ENCODE data around the gene SLC5A10. TPM values are rescaled to one million over a fixed set of nuclear protein-coding genes. Genes with fewer than 3 reads are reported as not detected.

The SLC5A10 gene
- total RNA-seq, 1 donor from 2014 or later: not detected

DNA sequence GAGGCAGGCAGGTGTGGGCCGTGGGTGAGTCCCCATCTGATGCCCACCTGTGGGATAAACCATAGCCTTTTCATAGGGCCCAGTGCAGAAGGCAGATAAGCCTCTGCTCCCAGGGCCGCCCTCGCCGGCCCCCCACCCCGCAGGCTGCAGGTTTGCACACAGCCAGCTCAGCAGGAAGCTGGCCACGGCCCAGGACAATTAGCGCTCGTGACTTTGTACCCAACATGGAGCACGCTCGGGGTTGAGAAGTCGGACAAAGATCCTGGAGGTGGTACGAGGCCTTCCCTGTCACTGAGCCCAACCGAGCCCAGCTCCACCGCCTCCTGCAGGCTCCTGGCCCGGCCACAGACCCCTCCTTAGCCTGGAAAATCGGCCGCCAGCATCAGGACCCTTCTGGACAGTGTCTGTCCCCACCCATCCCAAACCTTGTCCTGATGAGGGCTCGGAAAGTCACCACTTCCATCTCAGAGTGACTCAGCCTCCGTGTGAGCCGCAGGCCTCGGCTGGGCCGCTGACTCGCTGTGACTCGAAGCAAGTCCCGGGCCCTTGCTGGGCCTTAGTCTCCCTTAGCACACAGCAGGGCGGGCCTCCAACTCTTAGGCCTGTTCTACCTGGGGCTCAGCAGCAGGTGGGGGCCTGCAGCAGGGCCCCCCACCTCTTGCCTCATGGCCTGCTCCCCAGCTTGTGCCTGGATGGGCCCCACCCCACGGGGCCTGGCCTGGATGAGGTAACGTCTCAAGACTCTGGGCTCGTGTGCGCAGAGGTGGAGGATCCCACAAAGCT is 29.9 kb downstream of the SLC5A10 start:
- DNase-seq (ENCODE audit: low spot score): no peak

DNA sequence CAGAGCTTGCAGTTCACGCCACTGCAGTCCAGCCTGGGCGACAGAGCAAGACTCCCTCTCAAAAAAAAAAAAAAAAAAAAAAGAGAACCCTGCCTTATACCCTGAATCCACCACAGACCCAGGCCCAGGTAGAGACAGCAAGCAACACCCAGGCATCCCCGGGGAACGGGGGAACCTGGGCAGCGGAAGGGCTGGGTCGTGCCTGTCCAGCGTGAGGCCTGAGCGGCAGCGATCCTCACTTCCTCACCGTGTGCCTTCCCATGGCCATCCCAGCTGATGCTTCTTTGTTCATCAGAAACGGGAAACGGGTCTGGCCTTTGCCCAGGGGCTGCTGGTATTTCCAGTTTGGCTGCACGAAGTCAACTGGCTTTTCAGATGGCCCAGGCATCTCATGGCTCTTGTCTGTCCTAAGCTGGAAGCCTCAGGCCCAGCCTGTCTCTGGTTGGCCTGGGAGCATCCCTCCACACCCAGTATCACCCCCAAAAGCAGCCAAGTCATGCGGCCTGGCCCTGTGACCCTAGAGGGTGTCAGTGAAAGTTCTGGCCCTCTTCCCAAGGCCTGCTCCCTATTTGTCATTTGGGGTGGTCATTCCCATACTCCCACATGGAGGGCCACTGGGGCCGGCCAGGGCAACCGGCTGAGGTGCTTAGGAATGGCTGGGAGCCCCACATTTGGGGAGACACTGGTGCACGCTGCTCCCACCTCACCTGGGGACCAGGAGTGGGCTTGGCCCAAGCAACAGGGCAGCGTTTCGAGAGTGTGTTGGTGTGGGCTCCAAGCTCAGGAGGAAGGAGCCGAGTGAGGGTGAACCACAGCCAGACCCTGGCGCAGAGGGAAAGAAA is 32.5 kb downstream of the SLC5A10 start:
- DNase-seq (ENCODE audit: low spot score): no peak

DNA sequence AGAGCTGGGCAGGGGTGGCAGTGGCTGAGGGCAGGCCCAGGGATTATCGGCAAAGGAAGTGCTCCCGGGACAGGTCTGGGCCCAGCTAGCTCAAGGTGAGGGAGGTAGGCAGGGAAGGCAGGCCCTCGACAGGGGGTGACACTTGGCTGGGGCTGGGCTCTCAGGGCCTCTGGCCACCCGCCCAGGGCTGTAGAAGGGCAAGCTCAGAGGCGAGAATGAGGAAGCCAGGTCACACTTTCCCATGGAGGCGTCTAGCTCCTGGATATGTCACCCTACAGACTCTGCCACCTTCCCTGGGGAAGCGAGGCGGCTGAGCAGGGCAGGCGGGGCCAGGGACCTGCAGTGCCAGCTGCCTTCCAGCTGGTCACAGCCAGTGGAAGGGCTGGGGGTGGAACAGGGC is 33.5 kb downstream of the SLC5A10 start:
- no peak for DNase-seq (ENCODE audit: low spot score)

DNA sequence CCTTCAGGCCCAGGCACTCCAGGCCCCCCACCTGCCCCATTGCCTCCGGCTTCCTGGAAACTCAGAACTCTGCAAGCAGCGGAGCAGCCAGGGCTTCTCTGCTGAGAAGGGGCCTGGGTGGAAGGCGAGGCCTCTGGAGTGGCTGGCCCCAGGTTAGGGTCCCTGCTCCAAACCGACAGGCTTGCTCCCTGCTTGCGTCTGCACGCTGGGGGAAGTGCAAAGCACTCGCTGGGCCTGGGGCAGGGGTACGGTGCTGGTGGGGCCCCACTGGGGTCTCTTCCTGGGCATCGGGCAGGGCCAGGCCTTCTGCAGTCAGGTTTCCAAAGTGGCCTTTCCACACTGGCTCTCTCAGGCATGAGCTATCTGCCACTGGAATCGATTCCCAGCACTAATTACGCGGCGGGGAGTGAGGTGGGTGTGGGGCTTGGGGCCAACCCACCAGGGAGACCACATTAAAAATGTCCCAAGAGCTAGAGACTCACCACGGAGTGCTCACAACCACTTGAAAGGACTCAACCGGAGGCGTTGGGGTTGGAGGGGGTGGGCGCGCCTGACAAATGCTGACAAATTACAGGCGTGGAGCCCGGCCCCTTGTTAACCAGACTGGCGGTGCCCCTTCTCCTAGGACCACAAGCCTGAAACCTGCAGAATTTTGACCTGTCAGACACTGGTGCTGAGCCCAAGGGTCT is 34.7 kb downstream of the SLC5A10 start:
- no peak for DNase-seq (ENCODE audit: low spot score)

DNA sequence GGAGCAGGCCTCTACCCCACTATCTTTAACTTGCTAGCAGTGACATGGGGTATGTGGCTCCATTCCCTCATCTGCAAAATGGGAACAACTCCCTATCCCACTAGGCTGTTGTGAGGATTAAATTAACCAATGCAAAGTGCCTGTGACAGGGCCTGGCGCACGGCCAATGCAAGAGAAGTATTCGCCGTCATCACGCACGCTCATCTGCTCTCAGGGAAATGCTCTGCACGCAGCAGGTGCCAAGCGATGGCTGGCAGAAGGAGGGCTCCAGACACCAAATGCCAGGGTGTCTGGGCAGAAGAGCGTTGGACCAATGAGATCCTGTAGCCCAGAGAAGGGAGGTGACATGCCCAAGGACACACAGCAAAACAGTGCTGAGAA is 35.3 kb downstream of the SLC5A10 start:
- DNase-seq (ENCODE audit: low spot score): no peak

DNA sequence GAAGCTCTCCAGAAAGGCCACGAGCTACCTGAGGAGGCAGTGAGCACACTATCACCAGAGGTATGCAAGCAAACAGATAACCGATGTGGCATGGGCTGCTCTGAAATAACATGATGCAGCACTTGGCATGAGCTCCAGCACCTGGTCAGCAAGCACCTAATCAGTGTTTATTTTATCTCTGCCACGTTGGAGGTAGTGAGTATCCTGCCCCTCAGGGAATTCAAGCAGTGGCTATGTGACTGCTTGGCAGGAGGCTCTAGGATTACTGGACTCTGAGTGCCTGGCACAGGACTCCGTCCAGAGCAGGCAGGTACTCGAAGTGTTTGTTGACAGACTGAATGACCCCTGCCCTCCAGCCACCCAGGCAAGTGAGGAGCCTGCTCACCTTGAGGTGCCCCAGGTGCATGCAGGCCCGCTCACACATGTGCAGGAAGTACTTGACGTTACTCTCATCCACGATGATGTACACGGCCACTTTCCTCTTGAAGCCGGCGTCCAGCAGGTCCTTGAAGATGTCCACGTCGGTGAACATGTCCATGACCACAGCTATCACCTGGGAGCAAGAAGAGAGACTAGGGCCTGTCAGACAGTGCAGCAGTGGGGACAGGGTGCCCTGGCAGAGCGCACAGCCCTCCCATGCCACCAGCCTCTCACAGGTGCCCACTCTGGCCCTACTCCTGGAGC is 36.0 kb downstream of the SLC5A10 start:
- no peak for DNase-seq (ENCODE audit: low spot score)

DNA sequence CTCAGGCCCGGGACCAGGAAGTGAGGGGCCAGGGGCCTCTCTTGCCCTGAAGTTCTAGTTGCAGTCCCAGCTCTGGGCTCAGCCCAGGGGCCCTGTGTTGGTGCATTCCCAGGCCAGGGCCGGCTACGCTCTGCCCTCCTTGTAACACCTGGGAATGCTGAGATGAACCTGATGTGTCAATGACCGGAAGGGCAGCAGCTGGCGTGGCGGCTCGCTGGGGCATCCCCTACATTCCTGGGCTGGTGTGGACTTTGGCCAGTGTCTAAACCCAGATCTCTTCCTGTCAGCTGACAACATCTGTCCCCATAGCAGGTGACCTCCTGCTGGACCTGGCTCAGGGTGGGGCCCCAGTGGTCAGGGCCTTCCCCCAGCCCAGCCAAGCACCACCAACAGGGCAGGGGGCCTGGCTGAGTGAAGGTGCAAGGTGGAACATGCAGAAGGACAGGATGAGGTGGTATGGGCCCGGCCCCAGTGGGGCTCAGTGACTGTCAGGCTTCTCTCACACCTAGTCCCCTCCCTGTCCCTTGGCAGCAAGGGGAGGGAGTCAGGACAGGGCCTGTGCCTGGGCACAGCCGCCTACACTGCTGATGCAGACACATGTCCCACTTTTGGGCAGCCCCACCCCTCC is 36.7 kb downstream of the SLC5A10 start:
- no peak for DNase-seq (ENCODE audit: low spot score)

DNA sequence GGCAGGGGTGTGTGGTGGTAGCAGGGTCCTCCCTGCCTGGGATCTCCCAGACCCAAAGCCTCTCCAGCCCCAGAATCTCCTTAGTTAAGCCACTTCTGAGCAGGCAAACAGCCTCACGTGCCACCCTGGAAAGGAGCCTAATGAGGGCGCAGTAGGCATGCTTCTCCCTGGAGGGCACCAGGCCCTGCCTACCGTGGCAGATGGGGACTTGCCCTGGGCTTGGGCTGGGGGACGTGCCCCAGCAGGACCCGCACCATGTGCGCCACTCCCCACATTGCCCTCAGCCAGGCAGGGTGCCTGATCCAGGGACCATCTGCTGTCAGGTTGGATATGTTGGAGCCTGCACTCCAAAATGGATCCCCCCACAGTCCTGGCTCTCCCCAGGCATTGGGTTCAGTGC is 38.4 kb downstream of the SLC5A10 start:
- DNase-seq (ENCODE audit: low spot score): no peak

DNA sequence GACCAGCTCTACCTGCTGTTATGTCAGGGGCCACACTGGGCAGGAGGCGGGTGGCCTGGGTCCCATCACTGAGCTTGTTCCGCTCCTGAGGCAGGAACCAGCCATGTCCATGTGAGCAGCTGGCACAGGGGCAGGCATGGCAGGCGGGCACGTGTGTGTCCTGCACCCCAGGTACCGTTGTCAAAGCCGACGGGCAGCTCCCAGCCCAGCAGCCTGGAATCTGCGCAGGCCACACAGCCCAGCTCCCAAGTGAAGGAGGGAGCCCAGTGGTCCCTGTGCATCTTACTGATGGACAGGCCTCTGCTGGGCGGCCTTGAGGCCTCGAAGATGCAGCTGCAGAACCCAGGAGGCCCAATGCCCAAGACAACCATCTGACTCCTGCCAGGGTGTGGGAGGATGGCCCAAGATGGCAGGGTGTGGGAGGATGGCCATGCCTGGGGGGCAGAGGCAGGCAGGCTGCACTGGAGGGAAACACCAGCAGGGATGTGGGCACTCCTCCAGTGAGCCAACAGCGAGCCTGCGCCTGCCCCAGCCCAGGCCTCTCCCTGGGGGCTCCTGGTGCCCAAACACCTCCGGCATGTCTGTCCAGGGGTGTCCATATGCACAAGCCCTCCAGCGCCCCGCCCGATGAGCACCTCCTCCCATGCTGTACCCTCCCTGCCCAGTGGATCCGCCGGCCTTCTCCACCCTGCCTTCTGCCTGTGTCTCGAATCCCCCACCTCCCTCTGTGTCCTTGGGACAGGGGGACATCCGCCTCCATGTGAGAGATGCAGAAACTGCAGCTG is 39.8 kb downstream of the SLC5A10 start:
- DNase-seq (ENCODE audit: low spot score): no peak

DNA sequence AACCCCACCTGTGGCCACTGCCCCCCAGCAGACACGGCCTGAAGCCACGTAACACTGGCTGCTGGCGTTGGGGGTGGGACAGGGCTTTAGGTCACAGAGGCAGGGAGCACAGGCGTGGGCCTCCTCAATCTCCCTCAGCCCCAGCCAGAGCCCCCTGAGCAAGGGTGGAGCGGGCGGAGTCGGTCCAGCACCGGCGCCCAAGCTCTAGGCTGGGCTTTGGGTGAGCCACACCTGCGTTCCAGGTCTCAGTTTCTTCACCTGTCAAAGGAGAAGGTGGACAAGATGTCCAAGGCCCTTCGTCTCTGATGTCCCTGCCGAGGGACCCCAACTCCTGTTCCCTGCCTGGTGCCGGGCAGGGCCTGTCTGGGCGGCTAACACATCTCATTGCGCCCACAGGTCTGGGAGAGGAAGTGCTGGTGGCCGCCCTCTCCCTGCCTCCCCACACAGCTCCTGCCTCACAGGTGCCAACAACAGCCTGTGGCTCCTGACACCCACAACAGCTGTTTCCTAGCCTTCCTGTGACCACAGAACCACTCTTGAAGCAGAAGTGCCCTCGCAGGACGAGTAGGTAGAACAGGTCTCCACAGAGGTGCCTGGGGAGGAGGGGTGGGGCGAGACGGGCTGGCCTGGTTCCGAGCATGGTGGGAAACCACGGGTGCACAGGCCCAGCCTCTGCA is 40.6 kb downstream of the SLC5A10 start:
- DNase-seq (ENCODE audit: low spot score): no peak

DNA sequence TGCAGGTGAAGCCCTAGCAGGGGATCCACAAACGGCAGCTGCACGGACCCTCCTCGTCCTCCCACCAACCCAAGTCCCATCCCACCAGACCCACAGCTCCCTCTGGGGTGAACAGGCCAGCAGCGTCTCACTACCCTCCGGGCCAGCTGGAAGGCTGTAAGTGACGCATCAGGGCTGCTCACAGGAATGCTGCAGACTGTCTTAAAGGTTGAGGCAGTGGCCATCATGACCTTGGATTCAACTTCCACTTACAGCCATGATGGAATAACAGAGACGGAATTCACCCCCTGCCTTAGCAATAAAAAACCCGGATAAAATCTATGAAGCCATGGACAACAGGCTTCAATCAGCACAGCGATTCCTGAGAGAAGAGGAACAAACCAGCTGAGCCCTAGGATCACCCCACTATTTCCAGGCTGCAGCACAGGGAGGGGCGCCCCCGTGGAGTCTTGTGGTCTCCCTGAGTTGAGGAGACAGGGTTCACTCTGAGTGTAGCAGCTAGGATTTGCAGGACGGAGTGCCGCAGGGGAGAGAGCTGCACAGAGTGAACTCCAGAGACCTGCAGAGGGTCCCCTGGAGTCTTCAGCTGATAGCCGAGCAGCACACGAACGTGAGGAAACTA is 42.1 kb downstream of the SLC5A10 start:
- no peak for DNase-seq (ENCODE audit: low spot score)

DNA sequence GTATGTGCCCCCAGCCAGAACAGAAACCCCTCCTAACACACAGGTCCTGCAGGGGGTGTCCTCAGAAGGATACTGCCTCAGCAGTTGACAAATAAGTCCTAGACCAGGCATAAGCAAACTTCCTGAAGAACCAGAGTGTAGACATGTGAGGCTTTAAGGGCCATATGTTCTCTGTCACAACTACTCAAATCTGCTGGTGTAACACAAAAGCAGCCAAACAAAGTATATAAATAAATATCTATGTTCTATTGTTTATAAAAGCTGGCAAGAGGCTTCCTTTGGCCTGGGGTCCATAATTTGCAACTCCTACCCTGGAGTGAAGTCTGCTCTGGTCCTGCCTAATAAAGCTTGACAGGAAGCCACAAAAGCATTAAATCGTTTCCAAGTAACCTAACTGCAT is 42.7 kb downstream of the SLC5A10 start:
- no peak for DNase-seq (ENCODE audit: low spot score)

DNA sequence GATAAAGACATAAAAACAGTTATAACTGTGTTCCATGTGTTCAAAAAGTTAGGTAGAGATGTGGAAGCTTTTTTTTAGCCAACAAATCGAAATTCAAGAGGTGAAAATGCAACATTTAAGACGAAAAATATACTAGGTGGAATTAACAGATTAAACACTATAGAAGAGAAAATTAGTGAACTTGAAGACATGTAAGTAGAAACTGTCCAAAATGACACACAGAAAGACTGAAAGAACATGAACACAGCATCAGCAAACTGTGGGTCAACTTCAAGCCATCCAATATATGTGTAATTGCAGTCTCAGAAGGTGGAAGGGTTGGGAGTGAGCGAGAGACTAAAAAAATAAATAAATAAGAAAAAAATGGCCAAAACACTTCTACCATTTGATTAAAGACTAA is 43.3 kb downstream of the SLC5A10 start:
- no peak for DNase-seq (ENCODE audit: low spot score)

DNA sequence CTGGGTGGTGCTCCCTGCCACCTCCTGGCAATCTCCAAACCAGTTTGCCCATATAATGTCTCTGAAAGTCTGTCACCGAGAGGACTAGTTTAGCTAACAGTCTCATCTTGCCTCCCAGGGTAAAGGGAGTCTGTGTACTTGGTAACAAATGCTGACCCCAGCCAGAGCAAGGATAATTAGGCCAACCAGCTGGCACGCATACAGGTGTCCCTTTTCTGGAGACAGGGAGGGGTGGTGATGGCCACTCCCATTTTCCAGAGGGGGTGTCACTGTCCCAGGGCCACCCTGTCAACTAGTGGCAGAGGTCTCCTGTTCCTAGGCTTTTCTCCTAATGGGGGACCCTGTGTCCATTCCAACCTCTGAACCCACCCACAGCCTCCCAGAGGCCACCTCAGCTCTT is 44.5 kb downstream of the SLC5A10 start:
- no peak for DNase-seq (ENCODE audit: low spot score)

DNA sequence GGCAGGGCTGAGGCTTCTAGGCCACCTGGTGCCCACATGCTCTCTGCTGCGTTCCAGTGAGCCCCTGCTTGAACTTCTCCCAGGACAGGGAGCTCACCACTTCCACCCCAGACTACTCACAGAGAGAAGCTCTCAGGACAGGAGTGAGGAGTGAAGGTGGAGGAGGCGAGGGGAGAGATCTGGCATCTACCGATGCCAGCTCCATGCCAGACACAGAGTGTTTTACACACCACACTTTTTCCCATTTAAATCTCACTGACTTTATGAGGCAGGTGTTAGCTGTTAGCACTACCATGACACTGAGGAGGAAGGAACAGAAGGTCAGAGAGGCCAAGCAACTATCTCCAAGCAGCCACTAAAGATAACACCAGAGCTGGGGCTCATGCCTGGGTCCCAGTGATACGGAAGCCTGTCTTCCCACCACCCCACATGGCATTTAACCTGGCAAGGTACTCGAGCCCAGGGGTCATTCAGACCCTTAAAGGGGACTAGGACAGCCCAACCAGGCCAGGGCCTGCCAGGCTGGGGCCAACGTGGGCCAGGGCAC is 45.8 kb downstream of the SLC5A10 start:
- no peak for DNase-seq (ENCODE audit: low spot score)

DNA sequence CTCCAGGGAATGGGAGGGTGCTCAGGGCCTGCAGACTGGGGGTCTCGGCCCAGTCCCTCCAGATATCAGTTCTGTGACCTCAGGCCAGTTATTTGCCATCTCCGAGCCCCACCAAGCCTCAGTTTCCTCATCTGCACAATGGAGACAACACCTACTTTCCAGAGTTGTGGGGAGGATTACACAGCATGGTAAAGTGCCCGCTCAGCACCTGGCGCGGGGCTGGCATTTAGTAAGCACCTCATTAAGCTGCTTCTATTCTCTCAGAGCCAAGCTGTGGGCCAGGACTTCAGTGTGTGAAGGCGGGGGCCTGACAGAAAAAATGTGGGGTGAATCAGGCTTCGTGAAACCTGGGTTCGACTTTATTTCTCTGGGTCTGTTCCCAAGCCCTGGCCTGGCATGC is 47.4 kb downstream of the SLC5A10 start:
- DNase-seq (ENCODE audit: low spot score): no peak

DNA sequence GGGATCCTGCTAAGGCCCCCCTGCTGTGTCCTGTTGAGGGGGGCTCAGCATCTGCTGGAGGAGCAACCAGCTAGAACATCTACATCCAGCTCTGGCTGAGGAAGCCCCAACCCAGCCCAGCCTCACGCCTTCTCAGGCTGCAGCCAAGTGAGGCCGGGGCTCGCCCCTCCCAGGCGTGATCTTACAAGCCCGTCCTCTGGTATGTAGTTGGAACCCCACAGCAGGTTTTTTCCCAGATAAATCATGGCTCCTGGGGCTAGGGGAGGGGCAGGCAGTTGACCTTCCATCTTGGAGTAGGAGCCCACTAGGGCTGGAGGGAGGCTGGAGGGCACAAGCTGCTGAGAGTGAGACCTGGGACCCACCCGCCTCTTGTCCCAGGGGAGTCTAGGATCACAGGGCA is 47.9 kb downstream of the SLC5A10 start:
- no peak for DNase-seq (ENCODE audit: low spot score)

DNA sequence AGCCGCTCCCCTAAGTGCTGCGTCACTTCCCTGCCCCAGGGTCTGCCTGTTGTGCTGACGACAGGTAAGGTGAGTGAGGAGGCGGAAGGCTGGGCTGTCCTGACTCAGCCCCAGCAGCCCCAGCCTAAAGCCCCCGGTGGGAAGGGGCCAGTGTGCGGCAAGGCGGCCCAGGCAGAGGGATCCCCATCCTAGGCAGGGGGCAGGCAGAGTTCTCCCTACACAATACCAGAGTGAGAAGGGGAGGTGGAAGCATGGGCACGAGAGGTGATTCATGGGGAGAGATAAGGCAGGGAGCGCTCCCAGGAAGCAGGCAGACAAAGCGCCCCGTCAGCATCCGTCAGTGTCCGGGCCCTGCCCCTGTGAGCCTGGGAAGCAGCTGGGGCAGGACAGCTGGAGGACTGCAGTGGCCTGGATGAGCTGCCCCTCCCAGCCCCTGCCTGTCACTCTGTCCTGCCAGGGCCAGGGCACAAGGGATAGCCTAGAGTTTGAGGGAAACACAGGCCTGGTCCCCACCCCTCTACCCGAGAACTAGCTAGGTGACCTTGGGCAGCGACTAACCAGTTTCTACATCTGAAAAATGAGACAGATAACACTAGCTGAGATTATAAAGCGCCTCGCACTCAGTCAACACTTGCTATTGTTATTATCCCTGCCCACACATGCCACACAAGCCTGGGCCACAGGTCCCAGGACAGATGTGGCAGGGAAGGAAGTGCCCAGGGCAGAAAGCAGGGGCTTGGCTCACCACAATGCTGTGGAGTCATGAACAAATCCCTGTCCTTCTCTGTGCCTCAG is 48.8 kb downstream of the SLC5A10 start:
- no peak for DNase-seq (ENCODE audit: low spot score)
